Activated naive CD4-positive, alpha-beta T cell treated with anti-CD3 and anti-CD28 coated beads, Interleukin-2, amount 50 U/mL, for 16 hours (primary cell): ENCODE measurements around the gene ARID1B.

Source experiments
- DNase-seq: peaks from one replicate; pipeline ENCODE4 v3.0.0-alpha.2; 2020

Gene ARID1B

DNA sequence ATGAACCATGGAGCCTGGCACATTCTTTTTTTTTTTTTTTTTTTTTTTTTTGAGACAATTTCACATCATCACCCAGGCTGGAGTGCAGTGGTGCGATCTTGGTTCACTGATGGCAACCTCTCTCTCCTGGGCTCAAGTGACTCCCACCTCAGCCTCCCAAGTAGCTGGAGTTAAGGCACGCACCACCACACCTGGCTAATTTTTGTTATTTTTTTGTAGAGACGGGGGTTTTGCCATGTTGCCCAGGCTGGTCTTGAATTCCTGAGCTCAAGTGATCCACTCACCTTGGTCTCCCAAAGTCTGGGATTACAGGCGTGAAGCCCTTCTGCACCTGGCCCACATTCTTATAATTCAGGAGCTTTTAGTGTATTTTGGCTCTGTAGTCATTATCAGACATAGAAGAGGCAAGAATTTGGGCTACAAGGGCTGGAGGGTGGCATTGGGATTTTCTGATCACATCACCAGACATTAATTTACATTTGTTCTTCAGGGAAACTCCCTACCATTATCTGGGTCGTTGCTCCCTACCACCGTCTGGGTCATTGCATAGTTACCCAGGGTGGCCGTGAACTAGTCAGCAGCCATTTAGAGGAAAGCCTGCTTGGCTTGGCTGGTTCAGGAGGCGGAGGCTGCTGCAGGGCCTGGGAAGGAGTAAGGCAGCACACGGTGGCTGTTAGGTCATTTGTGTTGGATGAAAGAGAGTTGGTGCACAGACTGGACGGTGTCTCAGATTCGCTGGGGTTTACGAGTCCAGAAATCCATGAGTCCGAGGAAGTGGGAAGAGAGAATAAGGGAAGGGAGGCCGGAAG lies 17.6 kb downstream of the ARID1B start:
- no peak for DNase-seq

DNA sequence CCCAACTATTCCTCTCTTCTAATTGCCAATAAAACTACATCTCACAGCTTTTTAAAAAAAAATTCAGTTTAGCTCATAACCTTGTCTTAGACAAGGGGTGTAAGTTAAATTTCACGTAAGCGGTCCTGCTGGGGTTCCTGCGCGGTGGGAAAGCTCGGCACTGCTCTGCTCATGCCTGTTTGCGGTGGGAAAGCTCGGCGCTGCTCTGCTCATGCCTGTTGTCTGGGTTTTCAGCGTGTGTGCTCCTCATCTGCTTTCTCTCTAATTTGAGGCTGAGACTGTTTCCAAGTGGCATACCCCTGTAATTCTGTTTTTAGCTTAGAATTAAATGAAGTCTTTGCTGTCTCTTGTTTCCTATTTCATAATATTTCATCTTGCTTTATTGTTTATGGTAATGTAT lies 18.6 kb downstream of the ARID1B start:
- no peak for DNase-seq

DNA sequence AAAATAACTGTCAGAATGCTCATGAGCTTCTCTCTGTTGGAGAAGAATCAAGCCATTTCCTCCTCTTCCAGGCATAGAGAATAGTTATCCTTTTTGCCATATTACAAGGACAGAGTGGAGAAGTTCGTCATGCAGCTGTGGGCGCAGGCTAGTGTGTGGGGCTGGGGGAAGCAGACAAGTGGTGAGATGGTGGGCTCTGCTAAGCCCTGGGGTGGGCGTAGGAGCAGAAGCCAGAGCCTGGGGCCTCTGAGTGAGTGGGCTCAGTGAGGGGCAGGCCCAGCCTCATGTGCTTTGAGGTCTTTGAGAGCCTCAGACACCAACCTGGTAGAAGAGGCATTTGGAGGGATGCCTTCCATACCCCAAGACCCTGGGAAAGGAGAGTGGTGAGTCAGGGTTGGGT lies 19.4 kb downstream of the ARID1B start:
- DNase-seq: no peak

DNA sequence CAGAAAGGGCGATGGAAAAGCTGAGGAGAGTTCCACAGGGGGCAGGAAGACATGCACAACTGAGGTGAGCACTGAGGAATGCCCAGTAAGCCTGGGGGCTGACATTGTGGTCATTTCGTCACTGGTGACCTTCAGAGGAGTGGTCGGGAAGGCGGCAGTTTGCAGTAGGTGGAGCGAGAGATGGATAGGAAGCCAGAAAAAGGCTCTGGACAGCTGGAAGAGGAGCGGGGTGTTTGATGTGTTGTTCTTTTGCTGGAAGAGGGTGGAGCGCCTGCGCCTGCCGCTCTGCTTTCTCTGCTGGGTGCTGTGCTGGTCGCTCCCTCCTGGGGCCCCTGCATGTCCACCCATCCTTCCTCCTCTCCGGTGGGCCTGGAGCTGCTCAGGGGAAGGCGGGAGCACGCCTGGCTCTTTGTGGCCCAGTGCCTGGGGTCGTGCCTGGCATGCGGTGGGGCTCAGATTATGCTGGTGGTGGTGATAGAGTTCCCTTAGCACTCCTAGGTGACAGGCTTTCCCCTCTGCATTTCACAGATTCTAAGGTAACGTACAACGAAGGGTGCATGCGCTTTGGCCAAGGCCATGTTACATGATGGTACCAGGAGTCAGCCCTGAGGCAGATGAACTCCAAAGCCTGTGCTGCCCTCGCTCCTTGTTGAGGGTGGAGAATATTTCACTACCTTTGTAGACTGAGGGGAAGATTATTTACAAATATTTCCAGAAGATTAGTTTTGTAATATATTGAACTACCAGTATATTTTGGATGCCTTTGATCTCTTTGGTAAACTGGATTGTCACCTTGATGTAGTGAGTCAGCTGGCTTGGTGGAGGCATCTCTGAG lies 20.9 kb downstream of the ARID1B start:
- no peak for DNase-seq

DNA sequence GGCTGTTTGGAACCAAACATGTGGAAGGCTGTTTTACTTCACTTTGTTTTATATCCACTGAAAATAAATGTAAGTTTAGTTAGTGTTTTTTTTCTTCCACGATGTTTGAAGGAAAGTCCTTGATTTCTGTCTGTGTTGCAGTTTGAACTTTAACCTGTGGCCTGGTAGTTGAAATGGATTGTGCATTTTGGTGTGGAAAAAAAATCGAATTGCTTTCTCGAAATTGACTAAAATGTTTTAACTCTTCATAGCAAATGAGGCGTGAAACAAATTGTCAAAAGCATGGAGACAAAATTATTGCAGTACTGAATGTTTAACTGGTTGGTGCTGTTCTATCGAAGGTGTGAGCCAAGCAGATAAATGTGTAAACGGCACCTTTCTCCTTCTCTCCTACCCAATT lies 24.5 kb downstream of the ARID1B start:
- no peak for DNase-seq

DNA sequence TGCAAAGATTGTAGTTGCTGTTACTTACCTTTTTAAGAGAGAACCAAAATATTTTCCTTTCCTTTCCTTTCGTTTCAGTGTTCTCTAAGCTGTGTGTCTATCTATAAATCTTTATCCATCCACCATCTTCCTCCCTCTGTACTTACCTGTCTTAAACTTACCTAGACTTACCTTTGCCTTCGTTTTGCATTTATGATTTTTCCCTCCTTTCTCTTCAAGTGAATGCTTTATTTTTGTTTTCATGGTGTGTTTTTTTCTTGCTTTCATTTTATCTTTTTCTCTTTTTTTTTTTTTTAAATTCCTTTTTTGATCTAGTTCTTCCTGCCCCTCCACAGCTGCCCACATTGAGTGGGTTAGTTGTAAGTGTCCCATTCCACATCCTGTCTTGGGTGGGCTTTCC lies 26.2 kb downstream of the ARID1B start:
- no peak for DNase-seq

DNA sequence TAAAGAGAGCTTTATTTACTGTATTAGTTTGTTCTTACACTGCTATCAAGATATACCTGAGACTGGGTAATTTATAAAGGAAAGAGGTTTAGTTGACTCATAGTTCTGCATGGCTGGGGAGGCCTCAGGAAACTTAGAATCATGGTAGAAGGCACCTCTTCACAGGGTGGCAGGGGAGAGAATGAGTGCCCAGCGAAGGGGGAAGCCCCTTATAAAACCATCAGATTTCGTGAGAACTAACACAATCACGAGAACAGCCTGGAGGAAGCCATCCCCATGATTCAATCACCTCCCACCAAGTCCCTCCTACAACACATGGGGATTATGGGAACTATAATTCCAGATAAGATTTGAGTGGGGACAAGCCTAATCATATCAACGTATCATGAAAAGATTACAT lies 27.2 kb downstream of the ARID1B start:
- no peak for DNase-seq

DNA sequence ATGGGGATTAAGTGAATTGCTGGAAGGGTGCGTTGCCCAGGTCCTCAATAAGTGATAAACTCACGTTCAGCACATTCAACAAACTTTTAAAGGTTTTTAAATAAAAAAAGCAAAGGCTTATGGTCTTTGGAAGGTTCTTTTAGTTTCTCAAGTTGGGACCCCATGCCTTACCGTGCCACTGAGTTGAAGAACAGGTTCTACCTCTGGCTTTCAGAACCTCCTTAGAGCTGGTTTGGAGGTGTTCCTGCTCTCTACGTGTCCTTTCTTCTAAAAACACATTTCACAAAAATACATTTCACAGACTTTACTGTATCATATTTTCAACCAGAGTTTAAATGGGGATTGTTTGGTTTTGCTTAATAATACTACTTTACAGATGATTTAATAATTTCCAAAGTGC lies 29.0 kb downstream of the ARID1B start:
- DNase-seq: no peak

DNA sequence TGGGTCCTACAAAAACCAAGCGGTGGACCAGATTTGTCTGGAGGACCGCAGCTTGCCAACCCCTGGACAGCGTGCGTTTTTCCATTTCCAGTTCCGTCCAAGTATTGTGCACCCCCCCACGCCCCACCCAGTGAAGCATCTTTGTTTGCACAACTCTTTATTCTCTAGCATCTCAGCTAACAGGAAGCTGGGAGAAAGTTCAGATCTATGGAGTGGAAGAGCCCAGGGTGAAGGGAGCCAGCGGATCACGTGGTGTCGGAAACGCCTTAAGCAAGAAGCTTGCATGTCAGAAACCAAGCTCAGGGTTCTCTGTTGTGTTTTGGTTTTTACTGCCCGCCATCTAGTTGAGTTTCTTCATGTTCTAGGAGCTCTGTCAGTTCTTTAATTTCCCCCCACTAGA lies 29.9 kb downstream of the ARID1B start:
- DNase-seq: no peak

DNA sequence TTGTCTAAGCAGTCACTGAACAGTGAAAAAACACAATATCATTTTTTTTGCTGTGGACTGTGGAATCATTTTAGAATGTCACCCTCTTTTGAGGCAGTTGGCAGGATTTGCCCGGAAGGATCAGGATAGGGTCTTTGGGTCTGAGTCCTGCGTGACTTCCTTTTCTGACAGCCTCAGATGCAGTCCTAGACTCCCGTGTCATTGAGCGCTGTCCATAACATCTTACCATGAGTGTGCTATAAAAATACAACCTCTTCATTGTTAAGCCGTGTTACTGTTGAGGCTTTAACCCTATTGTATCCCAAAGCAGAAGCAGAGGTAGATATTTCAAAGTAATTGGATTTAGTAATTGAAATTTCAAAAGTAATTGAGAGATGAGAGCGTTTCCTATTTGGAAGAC lies 30.6 kb downstream of the ARID1B start:
- DNase-seq: no peak

DNA sequence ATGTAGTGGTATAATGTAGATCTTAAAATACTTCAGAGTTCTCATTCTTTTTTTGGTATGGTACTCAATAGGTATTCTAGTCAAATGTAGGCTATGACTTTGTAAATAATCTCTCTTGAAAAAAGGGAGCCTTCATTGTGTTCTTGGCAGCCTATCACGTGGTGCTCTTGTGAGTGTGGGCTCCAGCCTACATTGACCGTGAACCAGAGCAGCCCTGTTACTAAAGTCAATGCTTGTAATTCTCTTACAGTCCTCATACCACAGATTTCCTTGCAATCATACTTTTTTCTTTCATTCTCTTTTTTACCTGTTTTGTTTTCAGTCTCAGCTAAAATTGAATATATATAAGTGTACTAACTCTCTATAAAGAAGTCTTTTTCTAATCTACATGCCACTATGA lies 31.1 kb downstream of the ARID1B start:
- no peak for DNase-seq

DNA sequence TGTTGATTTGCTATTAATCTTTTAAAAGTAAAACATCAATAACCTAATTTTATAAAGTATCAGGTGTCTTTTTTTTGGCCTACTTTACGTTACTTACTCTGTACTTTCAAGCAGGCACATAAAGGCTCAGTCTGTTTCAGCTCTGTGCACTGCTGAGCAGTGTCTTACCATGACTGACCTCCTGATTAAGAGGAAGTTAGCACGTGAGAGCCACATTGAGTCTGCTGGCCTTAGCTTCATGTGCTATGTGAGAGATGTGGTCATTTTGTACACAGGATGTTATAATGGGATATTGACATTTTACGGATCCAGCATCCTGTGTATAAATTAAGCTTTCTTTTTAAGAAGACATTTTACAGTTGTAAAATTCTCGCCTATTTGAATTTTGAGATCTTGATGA lies 31.9 kb downstream of the ARID1B start:
- DNase-seq: no peak

DNA sequence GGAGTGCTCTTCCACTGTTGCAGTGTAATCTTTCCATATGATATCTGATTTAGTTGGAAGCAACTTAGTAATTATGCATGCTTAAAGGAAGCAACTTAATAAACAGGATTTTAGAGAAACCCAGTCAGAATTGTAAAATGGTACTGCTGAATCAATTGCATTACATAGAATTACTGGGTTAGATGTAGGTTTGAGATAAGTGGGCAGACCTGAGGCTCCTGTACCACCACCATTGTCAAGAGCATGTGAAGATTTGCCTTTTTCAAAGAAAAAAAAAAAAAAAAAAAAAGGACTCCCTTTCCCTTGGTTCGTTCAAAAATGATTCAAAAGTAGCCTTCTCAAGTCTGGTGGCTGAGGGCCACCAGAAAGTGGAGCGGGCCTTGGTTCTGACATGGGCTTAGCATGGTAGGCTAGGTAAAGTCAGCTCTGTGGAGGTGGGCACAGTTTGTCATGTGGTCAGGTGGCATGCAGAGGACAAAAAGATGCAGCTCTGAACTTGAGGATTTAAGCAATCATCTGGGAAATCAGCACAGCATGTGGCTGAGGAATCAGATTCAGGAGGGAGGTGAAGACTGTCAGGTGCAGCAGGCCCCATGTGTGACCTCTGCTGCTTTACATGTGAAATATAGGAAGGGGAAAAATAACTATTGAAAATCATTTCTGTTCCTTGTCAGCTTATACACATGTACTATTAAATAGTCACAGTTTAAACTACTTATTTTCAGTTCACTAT lies 32.4 kb downstream of the ARID1B start:
- DNase-seq: no peak

DNA sequence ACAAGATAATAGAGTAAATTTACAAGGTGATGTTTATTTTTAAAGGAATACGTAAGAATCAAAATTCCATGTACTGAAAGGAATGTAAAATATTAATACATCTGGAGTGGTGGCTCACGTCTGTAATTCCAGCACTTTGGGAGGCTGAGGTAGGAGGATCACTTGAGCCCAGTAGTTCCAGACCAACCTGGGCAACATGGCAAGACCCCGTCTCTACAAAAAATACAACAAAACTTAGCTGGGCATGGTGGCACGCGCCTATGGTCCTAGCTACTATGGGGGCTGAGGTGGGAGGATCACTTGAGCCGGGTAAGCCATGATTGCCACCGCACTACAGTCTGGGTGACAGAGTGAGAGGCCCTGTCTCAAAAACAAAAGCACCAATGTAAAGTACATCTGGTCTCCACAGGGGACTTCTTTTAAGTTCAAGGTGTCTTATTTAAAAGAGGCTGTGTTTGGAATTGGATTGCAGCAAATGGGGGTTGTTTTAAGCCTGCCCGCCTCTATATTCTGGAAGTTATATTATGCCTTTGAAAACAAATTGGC lies 36.9 kb downstream of the ARID1B start:
- DNase-seq: no peak

DNA sequence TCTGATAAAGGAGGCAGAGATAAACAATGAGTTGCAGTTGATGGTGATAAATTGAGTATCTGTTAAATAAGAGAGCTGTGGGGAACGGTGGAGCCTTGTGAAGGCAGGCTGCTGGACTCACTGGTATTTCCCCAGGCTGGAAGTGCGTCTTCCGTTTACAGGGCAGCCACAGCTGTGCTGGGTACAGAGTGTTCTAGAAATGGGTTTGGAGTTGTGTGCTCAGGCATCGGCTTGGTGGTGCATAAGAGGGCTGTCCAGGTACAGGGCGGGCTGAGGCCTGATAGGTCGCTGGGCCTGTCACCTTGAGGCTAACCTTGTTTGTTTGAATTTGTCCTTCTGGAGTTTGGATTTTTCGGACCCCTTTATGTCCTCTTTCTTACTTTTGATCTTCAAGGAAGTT lies 39.3 kb downstream of the ARID1B start:
- no peak for DNase-seq

DNA sequence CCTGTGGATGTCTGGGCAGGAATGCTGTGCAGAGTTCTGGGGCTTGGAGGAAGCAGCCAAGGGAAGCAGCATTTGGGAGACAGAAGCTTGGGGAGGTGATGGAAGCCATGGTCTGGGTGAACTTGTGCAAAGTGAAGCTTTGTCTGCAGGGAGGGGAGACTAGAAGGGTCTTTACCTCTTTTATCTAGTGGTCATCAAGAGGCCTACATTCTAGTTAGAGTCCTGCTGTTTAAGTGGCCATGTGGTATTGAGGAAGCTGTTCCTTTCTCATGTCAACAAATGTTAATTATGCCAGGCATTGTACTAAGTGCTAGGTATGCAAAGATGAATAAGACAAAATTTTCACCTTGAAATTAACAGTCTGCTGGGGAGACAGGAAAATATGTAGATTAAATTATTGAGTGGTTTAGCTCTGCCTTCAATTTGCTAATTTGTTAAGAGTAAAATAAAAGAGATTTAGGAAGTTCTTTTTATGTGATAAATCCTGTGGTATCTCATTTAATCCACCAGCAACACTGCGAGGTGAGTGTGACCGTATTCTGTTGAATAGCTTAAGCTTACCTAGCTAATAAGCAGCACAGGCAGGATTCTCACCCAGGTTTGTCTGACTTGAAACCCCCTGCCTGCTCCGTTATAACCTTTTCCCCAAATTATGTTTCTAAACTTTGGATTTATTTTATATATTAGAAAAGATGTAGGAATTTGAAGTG lies 43.1 kb downstream of the ARID1B start:
- DNase-seq: no peak

DNA sequence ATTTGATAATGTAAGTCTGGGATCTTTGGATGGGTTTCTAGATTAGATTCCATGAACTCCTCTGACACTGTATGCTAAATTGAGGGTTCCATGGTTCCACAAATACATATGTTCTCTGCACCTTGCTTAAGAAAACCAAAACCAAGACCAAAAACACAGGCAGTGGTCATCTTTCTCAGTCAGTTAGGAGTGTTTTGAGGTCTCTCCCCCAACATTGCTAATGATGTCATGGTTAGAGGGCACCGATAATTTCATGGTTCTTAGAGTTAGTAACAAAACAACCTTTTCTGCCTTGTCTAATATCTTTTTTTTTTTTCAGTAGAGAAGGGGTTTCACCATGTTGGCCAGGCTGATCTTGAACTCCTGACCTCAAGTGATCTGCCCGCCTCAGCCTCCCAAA lies 44.5 kb downstream of the ARID1B start:
- DNase-seq: no peak

DNA sequence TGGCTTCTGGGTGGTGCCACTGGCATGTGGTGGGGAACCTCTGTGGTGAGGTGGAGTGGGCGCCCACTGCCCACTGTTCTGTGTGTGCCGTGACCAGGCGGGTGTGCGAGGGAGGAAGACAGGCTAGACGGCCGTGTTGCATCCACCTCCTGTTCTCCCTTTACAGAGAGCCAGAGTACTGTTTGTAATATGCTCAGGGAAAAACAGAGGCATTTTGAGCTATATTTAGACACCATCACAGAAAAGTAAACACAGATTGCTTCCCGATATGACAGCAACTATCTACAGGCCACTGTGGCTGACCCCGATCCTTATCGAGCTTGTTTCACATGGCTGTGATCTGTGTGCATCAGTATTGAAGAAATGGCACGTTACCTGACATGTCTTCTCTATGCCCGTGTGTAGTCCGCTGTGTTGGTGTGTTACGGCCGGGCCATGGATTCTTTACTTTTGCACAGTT lies 45.6 kb downstream of the ARID1B start:
- no peak for DNase-seq

DNA sequence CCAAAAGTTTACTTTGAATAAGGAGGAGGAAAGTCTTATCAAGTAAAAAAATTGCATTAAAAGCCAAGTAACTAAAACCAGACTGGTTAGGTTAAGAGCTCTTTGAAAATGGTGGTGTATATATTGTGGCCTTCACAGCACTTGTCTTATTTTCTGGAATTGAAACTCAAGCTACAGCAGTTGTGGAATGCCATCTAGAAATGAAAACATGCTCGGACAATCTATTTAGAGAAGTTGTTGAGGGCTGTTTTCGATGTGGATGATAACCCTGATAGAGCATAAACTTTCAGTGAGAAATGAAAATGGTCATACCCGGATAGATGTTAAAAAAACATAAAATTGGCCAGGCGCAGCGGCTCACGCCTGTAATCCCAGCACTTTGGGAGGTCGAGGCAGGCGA lies 47.0 kb downstream of the ARID1B start:
- no peak for DNase-seq

DNA sequence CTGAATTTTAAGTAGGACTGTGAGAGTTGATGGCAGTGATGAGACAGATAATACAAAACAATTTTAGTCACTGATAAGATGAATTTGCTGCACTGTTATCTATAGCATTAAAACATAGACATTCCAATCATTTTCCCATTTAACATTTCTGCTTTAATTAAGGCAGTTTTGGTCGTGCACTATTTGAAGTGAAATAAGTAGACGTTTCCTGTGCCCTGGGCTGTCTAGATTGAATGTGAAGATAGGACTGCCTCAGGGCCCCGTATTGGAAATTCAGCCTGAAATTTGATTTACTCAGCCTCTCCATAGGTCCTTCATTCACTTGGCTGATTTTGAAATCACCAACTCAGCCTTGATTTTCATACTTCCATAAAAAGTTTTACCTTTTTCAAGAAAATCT lies 48.3 kb downstream of the ARID1B start:
- no peak for DNase-seq

DNA sequence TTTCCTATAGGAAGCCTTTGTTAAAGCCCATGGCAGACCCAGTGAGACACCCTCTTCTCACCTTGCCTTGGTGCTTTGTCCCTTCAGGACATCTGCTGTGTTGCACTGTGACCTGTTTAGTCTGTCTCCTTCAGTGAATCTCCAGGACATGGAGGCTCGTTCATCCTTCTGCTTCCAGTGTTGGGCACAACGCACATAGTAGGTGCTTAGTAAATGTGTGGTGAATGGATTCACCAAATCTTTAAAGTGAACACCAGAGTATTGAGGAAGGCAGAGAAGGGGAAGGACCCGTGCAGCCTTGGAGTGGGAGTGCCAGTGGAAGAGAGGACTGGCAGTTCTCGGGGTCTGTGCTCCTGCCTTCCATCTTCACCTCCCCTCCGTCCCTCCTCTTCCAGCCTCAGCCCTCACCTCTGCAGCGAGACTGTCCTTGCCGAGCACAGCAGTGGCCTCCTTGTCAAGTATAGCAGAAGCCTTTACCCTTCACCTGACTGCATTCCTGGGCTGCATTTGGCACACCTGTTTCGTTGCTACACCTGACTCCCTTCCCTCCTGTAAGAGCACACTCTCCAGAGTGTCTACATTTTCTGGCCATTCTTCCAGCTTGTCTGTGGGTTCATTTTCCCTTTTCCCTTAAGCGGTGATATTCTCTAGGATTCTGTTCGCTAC lies 49.2 kb downstream of the ARID1B start:
- DNase-seq: no peak

DNA sequence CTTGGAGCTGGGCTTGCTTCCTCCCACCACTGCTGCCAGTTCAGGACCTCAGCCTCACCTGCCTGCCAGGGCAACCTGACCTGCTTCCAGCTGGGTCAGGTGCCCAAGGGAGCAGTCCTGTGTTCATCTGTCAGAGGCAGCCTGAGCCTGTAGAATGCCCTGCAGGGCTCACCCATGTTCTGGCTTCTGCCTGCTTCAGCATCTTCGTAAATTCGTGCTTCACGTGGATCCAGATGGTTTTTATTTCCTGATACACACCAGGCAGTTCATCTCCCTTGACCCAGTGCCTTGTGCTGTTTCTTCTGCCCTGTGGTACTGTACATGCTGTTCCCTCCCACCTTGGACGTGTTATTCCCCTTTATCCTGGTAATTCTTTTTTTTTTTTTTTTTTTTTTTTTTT lies 50.2 kb downstream of the ARID1B start:
- no peak for DNase-seq
